GM23338 (cell line): ENCODE data around the gene UHMK1. TPM values are rescaled to one million over a fixed set of nuclear protein-coding genes. Genes with fewer than 3 reads are reported as not detected.

Experiments used
- ATAC-seq: fragments of 200-7000 bp; cut with Tn5 transposase; 3 replicates; pipeline ENCODE4 v1.9.1; 2020
- DNase-seq: peaks from one replicate; pipeline ENCODE4 v3.0.0-alpha.2; 2015; ENCODE audit warnings: low spot score
- H2AFZ ChIP-seq: fragments of 200-600 bp; sonication (generic); 2 replicates; pipeline ENCODE4 v1.8.0; 2016; ENCODE audit warnings: antibody characterized with exemption, mild to moderate bottlenecking, moderate library complexity
- H3F3A ChIP-seq: fragments of 200-600 bp; sonication (generic); replicated peaks from 2 replicates; pipeline ENCODE4 v1.8.0; 2017; ENCODE audit warnings: antibody characterized with exemption, mixed run types, low read depth
- H3K27ac ChIP-seq: fragments of 200-600 bp; sonication (generic); 2 replicates; pipeline ENCODE4 v1.6.1; 2016; ENCODE audit warnings: low read depth
- H3K27me3 ChIP-seq: fragments of 200-600 bp; sonication (generic); 2 replicates; pipeline ENCODE4 v1.8.0; 2016; ENCODE audit warnings: mild to moderate bottlenecking, mixed run types, moderate library complexity; ENCODE audit not compliant: insufficient read depth
- H3K36me3 ChIP-seq: fragments of 200-600 bp; sonication (generic); 2 replicates; pipeline ENCODE4 v1.8.0; 2016; ENCODE audit warnings: mild to moderate bottlenecking; ENCODE audit not compliant: insufficient read depth
- H3K4me1 ChIP-seq: fragments of 200-600 bp; sonication (generic); 2 replicates; pipeline ENCODE4 v1.8.0; 2016; ENCODE audit warnings: mild to moderate bottlenecking, moderate library complexity; ENCODE audit not compliant: insufficient read depth
- H3K4me2 ChIP-seq: fragments of 200-600 bp; sonication (generic); 2 replicates; pipeline ENCODE4 v1.7.1; 2017; ENCODE audit warnings: mixed run types
- H3K4me3 ChIP-seq: fragments of 200-600 bp; sonication (generic); 2 replicates; pipeline ENCODE4 v1.6.1; 2016; ENCODE audit warnings: mixed run types
- H3K79me2 ChIP-seq: fragments of 200-600 bp; sonication (generic); replicated peaks from 2 replicates; pipeline ENCODE4 v1.8.0; 2017; ENCODE audit warnings: mild to moderate bottlenecking; ENCODE audit not compliant: insufficient read depth
- H3K9me2 ChIP-seq: fragments of 200-600 bp; sonication (generic); 2 replicates; pipeline ENCODE4 v1.8.0; 2017; ENCODE audit not compliant: insufficient read depth
- H4K20me1 ChIP-seq: fragments of 200-600 bp; sonication (generic); replicated peaks from 2 replicates; pipeline ENCODE4 v1.8.0; 2017; ENCODE audit warnings: mild to moderate bottlenecking; ENCODE audit not compliant: insufficient read depth
- H3K27ac Mint-ChIP-seq: 2 replicates; pipeline ENCODE4 v1.8.0; 2020; ENCODE audit warnings: inconsistent platforms, mild to moderate bottlenecking, moderate library complexity, mixed read lengths
- H3K27me3 Mint-ChIP-seq: 3 replicates; pipeline ENCODE4 v1.8.0; 2022; ENCODE audit warnings: low read depth, mild to moderate bottlenecking, moderate library complexity, mixed read lengths, inconsistent platforms; ENCODE audit not compliant: insufficient read depth, poor library complexity
- H3K36me3 Mint-ChIP-seq: 3 replicates; pipeline ENCODE4 v1.8.0; 2021; ENCODE audit warnings: low read depth, mild to moderate bottlenecking, inconsistent platforms, moderate library complexity, mixed read lengths
- H3K4me1 Mint-ChIP-seq: 3 replicates; pipeline ENCODE4 v1.8.0; 2020; ENCODE audit warnings: mild to moderate bottlenecking, inconsistent platforms, mixed read lengths
- H3K4me3 Mint-ChIP-seq: 3 replicates; pipeline ENCODE4 v1.8.0; 2021; ENCODE audit warnings: moderate library complexity, mild to moderate bottlenecking, inconsistent platforms, mixed read lengths
- H3K9me3 Mint-ChIP-seq: 3 replicates; pipeline ENCODE4 v1.8.0; 2020; ENCODE audit warnings: moderate library complexity, mild to moderate bottlenecking, inconsistent platforms, mixed read lengths
- CREB1 ChIP-seq: fragments of 250-450 bp; sonication (Bioruptor Pico); IDR thresholded peaks from 2 replicates; pipeline ENCODE4 v1.5.0; 2020; ENCODE audit warnings: low read depth, mild to moderate bottlenecking, moderate library complexity
- CTCF ChIP-seq, 2 experiments: fragments of 200-600 bp in 1 of 2; sonication (generic) in 1 of 2; conservative IDR thresholded peaks; 2 replicates each; pipeline versions ENCODE4 v1.5.1 to v1.6.1; 2016 to 2017; ENCODE audit warnings: antibody characterized with exemption in 2 of 2, low read depth in 2 of 2, mild to moderate bottlenecking in 2 of 2, moderate library complexity in 1 of 2
- ETS1 ChIP-seq: IDR thresholded peaks from 2 replicates; pipeline ENCODE4 v1.6.1; 2016; ENCODE audit warnings: antibody characterized with exemption
- EZH2 ChIP-seq: fragments of 200-600 bp; sonication (generic); IDR thresholded peaks from one replicate; pipeline ENCODE4 v1.8.0; 2017; ENCODE audit warnings: antibody characterized with exemption, mild to moderate bottlenecking, low read depth; ENCODE audit not compliant: unreplicated experiment
- EZH2phosphoT487 ChIP-seq: fragments of 200-600 bp; sonication (generic); IDR thresholded peaks from one replicate; pipeline ENCODE4 v1.8.1; 2018; ENCODE audit warnings: antibody characterized with exemption; ENCODE audit not compliant: unreplicated experiment
- JUNB ChIP-seq: IDR thresholded peaks from one replicate; pipeline ENCODE4 v1.6.1; 2016; ENCODE audit warnings: antibody characterized with exemption; ENCODE audit not compliant: unreplicated experiment
- NANOG ChIP-seq: IDR thresholded peaks from 2 replicates; pipeline ENCODE4 v1.6.1; 2016; ENCODE audit warnings: antibody characterized with exemption, borderline replicate concordance
- POLR2AphosphoS5 ChIP-seq: IDR thresholded peaks from 2 replicates; pipeline ENCODE4 v1.6.1; 2016; ENCODE audit warnings: antibody characterized with exemption, low read depth
- REST ChIP-seq: IDR thresholded peaks from one replicate; pipeline ENCODE4 v1.6.1; 2018; ENCODE audit warnings: antibody characterized with exemption; ENCODE audit not compliant: unreplicated experiment
- STAT1 ChIP-seq: IDR thresholded peaks from one replicate; pipeline ENCODE4 v1.6.1; 2016; ENCODE audit warnings: antibody characterized with exemption; ENCODE audit not compliant: unreplicated experiment
- ZNF114 ChIP-seq: fragments of 250-450 bp; sonication (Bioruptor Pico); IDR thresholded peaks from 2 replicates; pipeline ENCODE4 v1.5.0; 2020; ENCODE audit warnings: mild to moderate bottlenecking, moderate library complexity
- ZNF331 ChIP-seq: fragments of 250-450 bp; sonication (Bioruptor Pico); IDR thresholded peaks from 2 replicates; pipeline ENCODE4 v1.5.0; 2020; ENCODE audit warnings: low read depth, mild to moderate bottlenecking, moderate library complexity
- ZNF462 ChIP-seq: fragments of 250-450 bp; sonication (Bioruptor Pico); IDR thresholded peaks from 2 replicates; pipeline ENCODE4 v1.5.0; 2020; ENCODE audit warnings: mild to moderate bottlenecking, moderate library complexity
- polyA plus RNA-seq: library from polyadenylated mRNA; unstranded; fragments of >200 nt; fragmentation: Nextera tagmentation; extraction: Ambion mirVana; gene quantifications from 2 replicates; pipeline ENCODE4 v1.2.1, GENCODE V29; 2016
- total RNA-seq: library from RNA; depleted of rRNA; stranded (reverse); fragments of >200 nt; shearing (Covaris generic); gene quantifications from 2 replicates; pipeline ENCODE4 v1.2.3, GENCODE V29; 2014

The UHMK1 gene
- total and polyA plus RNA-seq, 2 experiments from 2014 or later = 8.6 to 28.3 TPM

GRCh38 chr1:162552684-162553252 lies 55.1 kb downstream of the UHMK1 start:
- H4K20me1 ChIP-seq = no peaks in the 10 kb centered on the region
- DNase-seq = no peak
- H3K4me3 ChIP-seq = no peak overlapping the region
- no peak overlapping the region for H2AFZ ChIP-seq
- no peaks in the 10 kb centered on the region for H3F3A ChIP-seq
- Mint-ChIP-seq H3K27me3 (peaks cover 2% of the 10 kb centered on the region), H3K36me3 (no peaks in the 10 kb centered on the region), H3K27ac (no peak overlapping the region), H3K4me3 (no peak overlapping the region), H3K4me1 (peaks cover 4% of the 10 kb centered on the region; the same call in 1 of the 3 replicates), H3K9me3 (no peaks in the 10 kb centered on the region)
- H3K4me1 ChIP-seq = no peaks in the 10 kb centered on the region
- H3K9me2 ChIP-seq = 0 out of 2 replicates have a peak, but pooled peaks cover 11% of the 10 kb centered on the region
- ATAC-seq = no peak
- H3K27ac ChIP-seq = no peak overlapping the region
- TF ChIP-seq CREB1 (no peak), ZNF462 (CRISPR knock-in tag) (no peak), CTCF (conservative IDR thresholded peaks at IDR 0.05; ENCODE audit: low read depth in 2 of 2) (no peak), EZH2 (no peak), ZNF331 (CRISPR knock-in tag) (no peak), EZH2phosphoT487 (no peak), ETS1 (no peak), ZNF114 (CRISPR knock-in tag) (no peak), POLR2AphosphoS5 (no peak), NANOG (no peak), JUNB (no peak), STAT1 (no peak), REST (no peak)
- H3K36me3 ChIP-seq = no peaks in the 10 kb centered on the region
- no peaks in the 10 kb centered on the region for H3K79me2 ChIP-seq
- H3K27me3 ChIP-seq = no peaks in the 10 kb centered on the region
- no peak overlapping the region for H3K4me2 ChIP-seq
